Keratinocyte (primary cell): Measurements from ENCODE around the gene CHST13.

Experiments used
- EZH2 ChIP-seq: IDR thresholded peaks from one replicate; pipeline ENCODE4 v1.6.1; 2012; ENCODE audit warnings: inconsistent platforms, mild to moderate bottlenecking, low read length, moderate library complexity
- TF ChIP-seq, protein P1 (sequence below), 3 experiments: IDR thresholded peaks in 1 of 3; conservative IDR thresholded peaks in 1 of 3; optimal IDR thresholded peaks in 1 of 3; 2 replicates in 2 of 3; 3 replicates in 1 of 3; pipeline versions ENCODE3 to v1.5.1; 2011; ENCODE audit warnings: low read length in 3 of 3, mild to moderate bottlenecking in 3 of 3, moderate library complexity in 2 of 3, control low read depth in 1 of 3, inconsistent platforms in 1 of 3; ENCODE audit not compliant: insufficient read depth in 2 of 3; ENCODE audit errors: extremely low read depth in 1 of 3

DNA sequence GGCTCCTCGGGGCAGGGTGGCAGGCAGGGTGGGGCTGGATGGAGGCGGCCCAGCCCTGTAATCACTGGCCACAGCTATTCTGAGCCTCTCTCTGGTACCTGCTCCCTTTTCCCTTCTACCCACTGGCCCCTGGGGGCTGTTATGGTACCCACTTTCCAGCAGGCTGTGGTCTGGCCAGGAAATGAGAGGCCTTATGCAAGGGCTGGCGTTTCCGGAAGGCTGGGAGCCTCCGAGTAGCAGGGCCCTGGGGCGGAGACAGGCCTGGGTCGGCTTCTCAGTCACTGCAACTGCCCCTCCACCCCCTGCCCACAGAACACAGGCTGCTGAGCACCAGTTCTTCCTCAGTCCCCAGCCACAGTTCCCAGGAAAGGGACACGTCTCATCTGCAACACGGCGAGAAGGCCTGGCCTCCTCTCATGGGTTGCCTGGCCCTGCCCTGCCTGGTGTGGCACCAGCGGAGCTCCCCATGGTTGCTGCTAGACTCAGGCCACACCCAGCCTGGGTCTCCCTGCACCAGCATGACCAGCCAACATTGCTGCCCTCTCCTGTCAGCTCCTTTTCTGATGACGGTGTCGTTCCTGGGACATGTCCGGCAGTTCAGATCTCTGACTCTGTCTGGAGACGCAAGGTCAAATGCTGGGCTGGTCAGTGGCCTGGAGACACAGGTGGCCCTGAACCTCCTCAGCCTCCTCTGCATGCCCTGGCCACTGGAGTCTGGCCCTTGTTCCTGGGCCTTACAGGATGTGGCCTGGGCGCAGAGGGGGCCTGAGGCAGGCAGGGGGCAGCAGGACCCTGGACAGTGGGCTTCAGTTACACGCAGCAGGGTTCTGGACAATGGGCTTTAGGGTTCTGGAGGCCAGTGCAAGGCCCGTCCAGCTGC, 6.5 kb downstream of the CHST13 start:
- TF ChIP-seq, protein P1, sequence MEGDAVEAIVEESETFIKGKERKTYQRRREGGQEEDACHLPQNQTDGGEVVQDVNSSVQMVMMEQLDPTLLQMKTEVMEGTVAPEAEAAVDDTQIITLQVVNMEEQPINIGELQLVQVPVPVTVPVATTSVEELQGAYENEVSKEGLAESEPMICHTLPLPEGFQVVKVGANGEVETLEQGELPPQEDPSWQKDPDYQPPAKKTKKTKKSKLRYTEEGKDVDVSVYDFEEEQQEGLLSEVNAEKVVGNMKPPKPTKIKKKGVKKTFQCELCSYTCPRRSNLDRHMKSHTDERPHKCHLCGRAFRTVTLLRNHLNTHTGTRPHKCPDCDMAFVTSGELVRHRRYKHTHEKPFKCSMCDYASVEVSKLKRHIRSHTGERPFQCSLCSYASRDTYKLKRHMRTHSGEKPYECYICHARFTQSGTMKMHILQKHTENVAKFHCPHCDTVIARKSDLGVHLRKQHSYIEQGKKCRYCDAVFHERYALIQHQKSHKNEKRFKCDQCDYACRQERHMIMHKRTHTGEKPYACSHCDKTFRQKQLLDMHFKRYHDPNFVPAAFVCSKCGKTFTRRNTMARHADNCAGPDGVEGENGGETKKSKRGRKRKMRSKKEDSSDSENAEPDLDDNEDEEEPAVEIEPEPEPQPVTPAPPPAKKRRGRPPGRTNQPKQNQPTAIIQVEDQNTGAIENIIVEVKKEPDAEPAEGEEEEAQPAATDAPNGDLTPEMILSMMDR (optimal IDR thresholded peaks at IDR 0.05 in 1 of 3, IDR thresholded peaks at IDR 0.05 in 1 of 3, conservative IDR thresholded peaks at IDR 0.05 in 1 of 3; ENCODE audit: extremely low read depth in 1 of 3, insufficient read depth in 2 of 3, low read length in 3 of 3), result no peak
- TF ChIP-seq EZH2, result no peak
